Measurements from ENCODE around the gene TGFA.

Gene TGFA

DNA sequence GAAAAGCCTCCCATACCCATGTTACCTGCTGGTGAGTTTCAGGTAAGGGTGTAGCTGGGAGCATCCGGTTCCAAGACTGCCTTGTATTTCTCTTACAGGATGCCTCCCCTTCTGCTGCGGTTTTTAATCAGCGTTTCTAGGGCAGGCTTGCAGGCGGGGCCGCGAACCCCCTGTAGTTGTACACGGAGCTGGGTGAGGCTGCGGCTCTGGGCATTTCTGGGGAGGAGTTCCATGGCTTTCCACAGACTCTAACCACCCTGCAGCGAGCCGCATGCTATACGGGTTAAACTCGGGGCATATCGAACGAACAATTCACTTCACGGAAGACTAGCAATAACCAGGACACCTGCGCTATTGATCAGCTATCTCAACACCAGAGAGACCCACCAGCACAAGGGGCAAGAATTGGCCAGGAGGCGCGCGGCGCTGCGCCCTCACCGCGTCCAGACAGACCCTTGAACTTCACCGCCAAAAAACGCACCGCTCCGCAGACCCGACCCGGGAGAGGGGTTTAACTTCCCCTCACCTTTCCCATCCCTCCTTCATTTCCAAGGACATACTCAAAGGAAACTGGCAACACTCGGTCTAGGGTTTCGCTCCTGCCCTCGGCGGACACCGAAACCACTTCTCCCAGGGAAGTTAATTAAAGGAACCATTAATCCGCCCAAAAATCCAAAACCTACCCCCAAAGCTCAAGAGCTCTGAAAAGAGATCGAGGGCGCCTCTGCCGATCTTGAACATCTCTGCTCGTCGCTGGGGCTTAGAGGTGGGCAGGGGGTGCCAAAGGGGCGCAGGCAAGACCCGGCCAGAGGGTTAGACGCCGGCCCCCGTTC is 909 bp downstream of the TGFA start:
- no peak for DNase-seq (ENCODE audit: low read depth in 2 of 2)

DNA sequence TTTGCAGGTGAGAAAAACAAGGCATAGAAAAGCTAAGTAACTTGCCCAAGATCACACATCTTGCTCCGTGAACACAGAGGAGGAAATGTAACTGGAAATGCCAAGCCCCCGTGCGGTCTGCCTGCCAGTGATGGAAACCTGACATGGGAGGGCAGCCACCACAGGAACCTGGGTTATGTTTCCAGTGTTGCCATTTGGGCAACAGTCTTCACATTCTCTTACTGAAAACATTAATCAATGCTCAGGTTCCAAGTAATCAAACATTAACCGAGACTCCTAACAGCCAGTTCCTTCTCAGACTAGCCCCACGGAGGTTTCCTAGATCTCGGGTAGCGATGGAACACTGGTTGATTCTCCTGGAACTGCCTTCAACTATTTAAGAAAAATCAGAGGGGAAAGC is 2.5 kb downstream of the TGFA start:
- DNase-seq (ENCODE audit: low read depth in 2 of 2), result no peak

DNA sequence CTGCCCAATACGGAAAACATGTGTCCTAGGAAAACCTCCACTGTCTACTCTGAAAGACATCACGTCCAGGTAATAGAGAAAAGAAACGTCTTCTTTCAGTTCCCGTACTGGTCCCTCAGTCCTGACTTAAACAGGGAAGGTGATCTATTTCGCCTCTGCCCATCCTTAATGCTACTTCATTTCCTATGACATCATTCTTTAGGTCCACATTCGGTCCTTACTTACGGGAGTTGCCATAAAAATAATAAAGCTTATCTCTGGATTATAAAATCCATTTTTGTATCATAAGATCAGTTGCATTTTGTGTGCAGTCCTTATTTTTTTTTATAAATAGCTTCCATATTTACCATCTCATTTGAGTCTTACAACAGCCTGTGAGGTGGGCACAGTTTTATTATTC is 3.7 kb downstream of the TGFA start:
- no peak for DNase-seq (ENCODE audit: low read depth in 2 of 2)

DNA sequence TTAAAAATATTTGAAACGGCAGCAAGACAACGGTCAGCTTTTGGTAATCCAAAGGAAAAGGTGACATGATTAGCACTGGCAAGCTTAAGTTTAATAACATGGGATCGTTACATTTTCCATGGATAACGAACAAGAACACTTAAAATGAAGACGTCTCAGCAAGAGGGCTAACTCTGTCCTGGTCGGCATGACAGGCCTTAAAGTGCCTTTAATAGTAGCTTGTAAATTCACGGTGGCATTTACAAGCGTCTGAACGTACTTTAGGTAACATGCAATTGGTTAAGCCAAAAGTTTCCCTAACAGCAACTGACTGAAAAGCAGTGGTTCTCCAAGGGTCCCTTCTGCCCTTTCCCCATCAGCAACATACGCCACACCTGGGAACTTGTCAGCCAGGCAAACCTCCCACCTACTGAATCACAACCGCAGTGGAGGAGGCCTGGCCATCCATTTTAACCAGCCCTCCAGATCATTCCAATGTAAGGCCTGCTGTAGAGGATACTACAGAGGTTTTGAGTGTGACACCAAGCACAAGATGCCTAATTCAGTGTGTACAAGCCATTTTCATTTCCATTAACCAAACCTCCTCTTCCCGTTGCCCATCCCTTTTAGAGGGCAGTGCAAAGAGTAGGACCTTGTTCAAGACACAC is 4.4 kb downstream of the TGFA start:
- no peak for DNase-seq (ENCODE audit: low read depth in 2 of 2)

DNA sequence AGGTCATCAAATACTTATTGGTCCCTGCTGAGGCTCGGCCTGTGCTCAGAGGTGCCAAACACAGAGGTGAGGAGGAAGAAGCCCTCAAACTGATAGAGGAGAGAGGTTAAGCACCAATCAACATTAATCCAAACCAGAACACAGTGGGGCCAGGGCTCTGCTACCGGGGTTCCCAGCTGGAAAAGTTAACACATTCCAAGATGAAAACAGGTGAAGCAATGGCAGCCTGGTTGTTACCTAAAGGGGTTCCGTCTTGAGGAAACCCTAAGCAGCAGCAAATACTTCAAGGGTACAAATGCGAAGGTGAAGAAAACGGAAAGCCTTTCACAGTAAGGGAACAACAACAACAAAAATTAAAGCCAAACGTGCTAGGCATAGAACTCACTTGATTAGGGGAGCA is 5.4 kb downstream of the TGFA start:
- no peak for DNase-seq (ENCODE audit: low read depth in 2 of 2)

DNA sequence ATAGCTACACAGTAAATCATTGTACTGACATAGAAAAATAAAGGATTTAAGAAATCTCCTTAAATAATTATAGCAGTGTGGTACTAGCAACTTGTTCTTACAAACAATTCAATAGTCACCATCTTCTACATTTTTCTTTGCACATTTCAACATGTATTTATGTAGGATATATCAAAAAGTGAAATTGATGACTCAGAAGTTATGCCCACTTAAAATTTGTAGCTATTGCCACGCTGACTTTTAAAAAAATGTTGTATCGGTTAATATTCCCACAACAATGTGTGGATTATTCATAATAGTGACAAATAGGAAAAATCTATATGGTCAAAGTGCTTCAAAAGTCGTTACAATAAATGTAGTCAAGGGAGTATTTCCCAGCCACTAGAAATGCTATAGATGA is 6.7 kb downstream of the TGFA start:
- DNase-seq (ENCODE audit: low read depth in 2 of 2), result no peak

DNA sequence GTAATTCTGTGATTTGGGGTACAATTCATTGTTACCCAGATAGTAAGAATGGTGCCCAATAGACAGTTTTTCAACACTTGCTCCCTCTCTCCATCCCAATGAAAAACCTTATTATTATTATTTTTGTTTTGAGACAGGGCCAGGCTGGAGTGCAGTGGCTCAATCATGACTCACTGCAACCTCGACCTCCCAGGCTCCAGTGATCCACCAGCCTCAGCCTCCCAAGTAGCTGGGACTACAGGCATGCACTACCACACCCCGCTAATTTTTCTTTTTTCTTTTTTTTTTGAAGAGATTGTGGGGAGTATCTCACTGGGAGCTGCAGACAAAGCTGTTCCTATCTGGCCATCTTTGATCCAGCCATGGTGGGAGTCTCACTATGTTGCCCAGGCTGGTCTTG is 7.2 kb downstream of the TGFA start:
- no peak for DNase-seq (ENCODE audit: low read depth in 2 of 2)

DNA sequence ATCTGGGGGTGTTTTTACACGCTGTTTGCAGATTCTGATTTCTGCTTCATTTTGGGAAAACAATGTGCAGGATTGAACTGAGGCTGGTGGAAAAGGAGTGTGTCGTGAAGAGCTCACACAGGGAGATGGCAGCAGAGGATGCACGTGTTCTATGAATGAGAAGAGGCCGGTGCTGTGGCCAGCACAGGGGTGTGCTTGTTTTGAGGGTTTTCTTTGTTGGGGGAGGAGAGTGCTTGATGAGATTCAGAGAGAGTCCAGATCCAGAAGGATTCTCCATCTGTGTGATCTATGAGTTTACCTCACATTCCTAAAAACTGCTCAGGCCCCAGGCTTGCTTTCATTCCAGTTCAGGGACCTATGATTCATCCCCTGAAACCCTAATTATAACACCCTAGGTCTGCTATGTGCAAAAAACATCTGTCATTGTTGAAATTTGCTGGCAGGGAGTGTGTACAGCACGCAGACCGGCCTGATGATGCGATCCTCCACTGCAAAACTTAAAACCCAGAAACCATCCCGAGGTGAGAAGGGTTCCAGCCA is 12.1 kb downstream of the TGFA start:
- DNase-seq (ENCODE audit: low read depth in 2 of 2), result no peak

DNA sequence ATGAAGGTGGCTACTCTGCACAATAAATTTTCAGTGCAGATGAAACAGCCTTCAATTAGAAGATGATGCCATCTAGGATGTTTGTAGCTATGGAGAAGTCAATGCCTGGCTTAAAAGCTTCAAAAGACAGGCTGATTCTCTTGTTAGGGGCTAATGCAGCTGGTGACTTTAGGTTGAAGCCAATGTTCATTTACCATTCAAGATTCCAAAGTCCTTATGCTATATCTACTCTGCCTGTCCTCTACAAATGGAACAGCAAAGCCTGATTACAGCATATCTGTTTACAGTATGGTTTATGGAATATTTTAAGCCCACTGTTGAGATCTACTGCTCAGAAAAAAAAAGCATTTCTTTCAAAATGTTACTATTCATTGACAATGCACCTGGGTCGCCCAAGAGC is 15.8 kb downstream of the TGFA start:
- DNase-seq (ENCODE audit: low read depth in 2 of 2), result no peak

DNA sequence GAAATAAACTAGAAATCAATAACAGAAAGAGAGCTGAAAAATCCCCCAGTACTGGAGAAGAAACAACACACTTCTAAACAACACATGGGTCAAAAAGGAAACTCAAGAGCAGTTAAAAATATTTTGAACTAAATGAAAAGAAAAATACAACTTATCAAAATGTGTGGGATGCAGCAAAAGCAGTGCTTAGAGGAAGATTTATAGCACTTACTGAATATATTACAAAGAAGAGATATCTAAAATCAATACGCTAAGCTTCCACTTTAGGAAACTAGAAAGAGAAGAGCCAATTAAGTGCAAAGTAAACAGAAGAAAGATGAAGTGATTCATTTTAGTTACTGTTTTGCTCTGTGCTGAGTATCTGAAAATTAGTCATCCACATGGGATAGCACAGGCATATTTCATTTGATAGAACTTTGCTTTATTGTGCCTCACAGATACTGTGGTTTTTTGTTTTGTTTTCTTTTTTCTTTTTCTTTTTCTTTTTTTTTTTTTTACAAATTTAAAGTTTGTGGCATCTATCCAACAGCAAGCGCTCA is 17.0 kb downstream of the TGFA start:
- no peak for DNase-seq (ENCODE audit: low read depth in 2 of 2)

DNA sequence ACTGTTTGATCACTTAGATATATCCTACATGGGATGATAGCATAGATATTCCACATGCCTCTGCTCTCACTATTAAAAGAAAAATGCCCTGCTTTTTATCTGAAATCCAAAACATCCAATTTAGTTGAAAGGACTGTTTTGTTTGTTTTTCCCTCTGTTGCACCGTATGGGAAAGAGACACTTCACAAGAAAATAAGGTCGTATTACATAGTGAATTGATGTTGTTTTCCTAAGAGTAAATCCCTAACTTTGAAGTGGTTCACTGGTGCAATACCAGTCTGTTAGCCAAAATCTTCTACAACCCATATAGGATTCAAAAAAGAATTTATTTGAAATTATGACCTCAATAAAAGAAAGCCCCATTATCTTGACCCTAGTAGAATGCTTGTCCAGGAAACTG is 18.1 kb downstream of the TGFA start:
- no peak for DNase-seq (ENCODE audit: low read depth in 2 of 2)

DNA sequence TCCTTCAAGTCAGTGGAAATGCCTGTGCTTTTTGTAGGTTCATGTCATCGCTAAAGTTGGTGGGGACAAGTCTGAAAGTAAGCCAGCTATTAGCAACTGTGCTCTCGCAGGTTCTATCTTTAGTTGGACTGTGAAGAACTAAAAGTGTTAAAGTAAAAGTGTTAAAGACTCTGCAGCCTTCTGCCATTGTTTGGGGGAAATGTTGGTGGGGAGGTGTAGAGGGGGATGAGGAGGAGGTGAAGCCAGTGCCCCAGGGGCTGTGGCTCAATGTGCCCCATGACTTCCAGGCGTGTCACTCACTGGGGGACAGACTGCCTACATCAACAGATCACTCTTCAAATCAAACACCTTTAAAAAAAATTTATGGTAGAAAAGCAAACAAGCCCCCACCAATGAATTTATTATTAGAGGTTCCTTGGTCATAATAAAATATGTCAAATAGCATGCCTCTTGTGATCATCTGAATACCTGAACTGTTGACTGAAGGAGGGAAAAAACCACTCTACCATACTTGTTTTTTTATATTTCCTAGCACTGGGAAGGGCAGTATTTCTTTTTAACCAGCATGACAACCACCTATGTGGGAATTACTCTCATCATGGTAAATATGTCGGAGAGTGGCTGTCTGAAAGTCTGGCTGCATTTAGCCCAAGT is 19.3 kb downstream of the TGFA start:
- no peak for DNase-seq (ENCODE audit: low read depth in 2 of 2)

DNA sequence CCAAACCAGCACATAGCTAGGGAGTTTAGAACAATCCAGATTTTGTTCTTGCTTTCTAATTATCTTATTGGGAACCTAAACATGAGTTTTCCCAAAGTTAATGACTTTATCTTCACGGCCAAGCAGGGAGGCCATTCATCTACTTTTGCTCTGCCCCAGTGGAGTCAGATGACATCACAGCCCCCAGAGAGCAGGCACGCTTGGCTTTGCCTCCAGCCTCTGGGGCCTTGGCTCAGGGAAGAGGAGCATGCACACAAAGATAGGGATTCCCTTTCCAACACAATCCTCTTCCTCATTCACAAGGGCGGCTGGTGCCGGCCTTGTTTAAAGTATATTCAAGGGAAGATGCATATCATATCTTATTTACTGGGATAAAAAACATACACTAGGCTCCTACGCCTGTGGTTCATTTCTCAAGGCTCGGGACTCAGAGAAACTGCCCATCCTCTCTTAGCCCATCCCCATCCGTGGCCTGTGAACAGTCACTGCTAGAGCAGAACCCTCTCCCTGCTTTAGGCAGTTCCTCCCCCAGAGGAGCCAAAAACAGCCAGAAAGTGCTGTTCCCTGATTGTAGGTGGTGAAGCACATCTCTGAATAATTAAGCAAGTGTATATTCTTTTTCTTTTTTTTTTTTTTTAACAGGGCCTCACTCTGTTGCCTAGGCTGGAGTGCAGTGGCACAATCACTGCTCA is 21.2 kb downstream of the TGFA start:
- no peak for DNase-seq (ENCODE audit: low read depth in 2 of 2)

DNA sequence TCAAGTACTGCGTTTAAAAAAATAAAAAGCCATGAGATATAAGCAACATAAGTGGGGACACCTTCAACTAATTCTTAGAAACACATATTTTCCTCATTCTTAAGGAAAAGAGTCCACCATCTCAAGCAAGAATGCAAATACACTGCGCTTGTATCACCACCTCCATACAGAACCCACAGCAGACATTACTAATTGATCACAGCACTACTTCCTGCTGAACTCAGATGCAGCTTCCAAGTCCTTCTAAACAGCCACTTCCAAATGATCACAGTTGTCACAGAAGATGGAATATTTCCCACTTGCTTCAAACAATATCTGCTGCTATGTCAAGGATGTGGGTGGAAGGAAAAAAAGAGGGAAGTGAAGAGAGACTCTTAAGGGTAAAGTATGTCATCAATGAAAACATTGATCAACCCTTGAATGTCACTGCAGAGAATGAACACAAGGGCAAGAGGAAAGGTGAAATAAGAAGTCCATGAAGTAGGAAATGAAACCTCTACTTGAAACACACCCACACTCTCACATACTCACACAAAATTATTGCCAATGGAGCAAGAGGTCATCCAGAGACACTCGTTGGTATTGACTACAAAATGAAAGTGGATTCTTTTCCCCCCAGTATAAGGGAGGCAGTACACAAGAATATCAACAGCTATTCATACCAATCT is 22.1 kb downstream of the TGFA start:
- no peak for DNase-seq (ENCODE audit: low read depth in 2 of 2)

DNA sequence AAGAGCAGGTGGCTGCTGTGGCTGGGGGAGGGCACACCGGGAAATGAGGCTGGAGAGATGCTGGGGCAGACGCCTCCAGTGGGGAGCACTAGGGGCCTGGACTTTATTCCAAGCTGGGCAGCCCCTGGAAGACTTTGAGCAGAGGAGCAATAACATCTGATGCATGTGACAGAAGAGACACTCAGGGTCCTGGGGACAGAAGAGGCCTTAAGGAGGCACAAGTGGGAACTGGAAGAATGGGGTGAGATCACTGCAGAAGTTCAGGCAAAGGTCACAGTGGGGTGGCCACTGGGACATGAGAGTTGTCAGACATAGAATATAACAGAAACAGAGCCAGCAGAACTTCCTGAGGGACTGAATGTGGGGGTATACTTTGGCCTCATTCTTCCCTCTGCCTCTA is 24.0 kb downstream of the TGFA start:
- DNase-seq (ENCODE audit: low read depth in 2 of 2), result no peak

DNA sequence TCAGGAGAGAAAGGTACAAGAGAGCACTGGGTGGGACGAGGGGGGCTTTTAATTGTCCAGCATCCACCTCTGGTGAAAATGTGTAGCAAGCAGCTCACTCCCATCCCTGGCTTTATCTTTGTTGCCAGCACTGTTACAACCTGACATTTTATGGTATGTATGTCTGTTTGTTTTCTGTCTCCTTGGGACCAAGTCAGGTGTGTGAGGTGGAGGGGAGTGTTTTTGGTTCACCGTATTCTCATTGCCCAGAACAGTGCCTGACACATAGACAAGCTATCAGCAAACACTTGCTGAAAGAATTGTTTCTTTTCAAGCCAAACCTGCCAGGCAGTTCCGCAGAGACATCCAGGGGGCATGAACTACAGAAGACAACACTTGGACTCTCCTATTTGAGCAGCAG is 24.7 kb downstream of the TGFA start:
- no peak for DNase-seq (ENCODE audit: low read depth in 2 of 2)

DNA sequence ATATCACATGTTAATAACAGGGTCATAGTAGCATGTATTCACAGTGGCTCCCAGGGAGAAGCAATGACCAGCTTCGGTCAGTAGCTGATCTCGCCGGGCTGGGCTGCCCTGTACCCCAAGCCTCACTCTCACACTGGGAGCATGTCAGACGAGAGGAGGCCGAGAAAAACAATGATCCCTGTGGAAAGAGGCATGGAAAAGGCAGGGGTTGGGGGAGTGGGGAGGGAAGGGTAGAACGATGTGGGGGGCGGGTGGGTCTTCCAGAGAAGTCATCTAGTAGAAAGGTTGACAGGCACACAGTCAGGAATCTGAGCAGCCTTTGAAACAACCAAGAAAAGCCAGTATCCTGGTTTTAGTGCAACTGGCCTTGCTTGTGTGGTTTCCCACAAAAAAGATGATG is 25.4 kb downstream of the TGFA start:
- no peak for DNase-seq (ENCODE audit: low read depth in 2 of 2)

DNA sequence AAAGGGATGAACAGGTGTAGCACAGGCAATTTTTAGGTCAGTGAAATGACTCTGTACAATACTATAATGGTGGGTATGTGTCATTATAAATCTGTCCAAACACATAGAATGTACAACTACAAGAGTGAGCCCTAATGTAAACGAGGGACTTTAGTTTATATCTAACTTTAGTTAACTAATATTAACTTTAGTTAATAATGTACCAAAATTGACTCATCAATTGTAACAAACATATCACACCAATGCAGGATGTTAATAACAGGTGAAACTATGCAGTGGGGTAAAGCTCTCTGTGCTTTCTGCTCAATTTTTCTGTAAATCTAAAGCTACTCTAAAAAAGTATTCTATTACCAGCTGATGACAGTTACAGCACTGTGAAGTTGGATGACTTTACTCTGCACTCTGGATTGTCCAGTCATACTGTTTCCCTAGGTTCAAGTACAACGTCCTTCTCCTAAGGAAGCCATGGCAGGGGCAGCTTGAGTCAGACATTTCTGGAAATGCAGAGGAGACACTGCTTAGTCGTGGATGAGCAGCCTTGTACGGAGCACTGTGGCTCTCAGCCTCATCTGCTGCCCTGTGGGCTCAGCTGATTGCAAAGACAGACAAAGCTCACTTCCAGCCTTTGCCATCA is 26.1 kb downstream of the TGFA start:
- DNase-seq (ENCODE audit: low read depth in 2 of 2), result no peak

DNA sequence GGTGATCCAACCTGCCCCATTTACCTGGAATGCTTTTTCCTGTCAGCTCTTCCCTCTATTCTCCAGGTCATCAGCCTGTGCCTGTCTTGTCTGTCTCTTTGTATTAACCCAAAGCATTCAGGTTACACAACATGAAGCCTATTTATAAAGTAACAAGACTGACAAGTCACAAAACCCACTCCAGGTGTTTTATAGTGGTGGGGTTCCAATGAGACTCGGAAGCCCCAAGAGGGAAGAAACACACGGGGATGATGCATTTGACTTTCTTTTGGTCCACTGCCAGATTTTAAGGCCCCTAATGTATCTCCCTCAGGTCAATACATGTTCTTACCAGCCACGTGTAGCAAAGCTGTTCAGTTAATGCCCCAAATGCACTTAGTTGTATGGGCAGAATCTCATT is 27.5 kb downstream of the TGFA start:
- DNase-seq (ENCODE audit: low read depth in 2 of 2), result no peak

DNA sequence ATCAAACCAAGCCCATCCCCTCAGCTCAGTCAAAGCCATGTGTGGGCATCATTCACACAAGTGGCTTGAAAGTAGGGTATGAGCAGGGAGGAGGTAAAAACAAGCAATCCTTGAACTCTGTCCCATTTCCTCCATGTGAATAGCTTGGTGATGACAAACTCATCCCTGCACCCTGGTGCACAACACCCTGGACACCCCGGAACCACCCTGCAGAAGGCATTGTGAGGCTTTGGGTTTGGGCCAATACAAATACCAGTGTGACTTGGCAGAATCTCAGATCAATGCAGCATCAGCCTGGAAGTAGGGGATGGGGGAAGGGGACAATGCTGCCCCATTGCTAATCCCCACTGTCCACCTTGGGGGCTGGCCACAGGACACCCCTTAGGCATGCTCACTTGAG is 28.6 kb downstream of the TGFA start:
- DNase-seq (ENCODE audit: low read depth in 2 of 2), result no peak
